ENCODE data around the gene SLC10A7. TPM values are rescaled to one million over a fixed set of nuclear protein-coding genes. Genes with fewer than 3 reads are reported as not detected.

The SLC10A7 gene
- total RNA-seq, 4 donors from 2014 or later = 12.0 to 56.1 (median 15.9) TPM

- Histone ChIP-seq H3K27me3 (no peaks in the 10 kb centered on the region), H3K36me3 (no peaks in the 10 kb centered on the region), H3K9me3 (no peaks in the 10 kb centered on the region), H3K4me1 (no peaks in the 10 kb centered on the region), H3K27ac (no peak overlapping the region), H3K4me3 (no peak overlapping the region)
- 44 to 71% methylated on average over 2 of the region's 2 CpGs for WGBS, 2 donors (ENCODE audit: low coverage in 1 of 2)
- intact Hi-C loops (cut with DNase I; ENCODE audit: low total_unique reads) (no loop called here), in situ Hi-C loops (cut with MboI; ENCODE audit: low pct_ligation_motif_present in 1 of 4, low pct_unique_long_range_greater_than_20kb in 1 of 4, low sequenced_read_pairs in 3 of 4) (no loop called here)
- no peak for TF ChIP-seq EP300 (IDR thresholded peaks at IDR 0.05; ENCODE audit: low read depth)
- TF ChIP-seq POLR2AphosphoS5 (IDR thresholded peaks at IDR 0.05) = no peak
- TF ChIP-seq CTCF (IDR thresholded peaks at IDR 0.05) = no peak
- TF ChIP-seq POLR2A (IDR thresholded peaks at IDR 0.05) = no peak
- DNase-seq = no peak
These were observed 310.9 kb downstream of the SLC10A7 start for GRCh38 chr4:146210890-146211289.

GRCh38 chr4:146207410-146207809 is 314.3 kb downstream of the SLC10A7 start:
- no peak overlapping the region for H3K27ac ChIP-seq
- no peak for TF ChIP-seq POLR2AphosphoS5 (IDR thresholded peaks at IDR 0.05)

More at GRCh38 chr4:146207410-146207809, 314.3 kb downstream of the SLC10A7 start:
- intact Hi-C loops (cut with DNase I; ENCODE audit: low total_unique reads) (no loop called here), in situ Hi-C loops (cut with MboI; ENCODE audit: low pct_ligation_motif_present in 1 of 4, low pct_unique_long_range_greater_than_20kb in 1 of 4, low sequenced_read_pairs in 3 of 4) (no loop called here)
- no peak overlapping the region for H3K4me3 ChIP-seq
- H3K4me1 ChIP-seq = no peaks in the 10 kb centered on the region
- no peaks in the 10 kb centered on the region for H3K9me3 ChIP-seq
- H3K36me3 ChIP-seq = no peaks in the 10 kb centered on the region
- H3K27me3 ChIP-seq = no peaks in the 10 kb centered on the region
- DNase-seq = no peak
- 74% methylated on average over 5 of the region's 5 CpGs; no CpG with 5 or more reads in 1 of the 2 donors for WGBS, 2 donors (ENCODE audit: low coverage in 1 of 2)

Small RNAs within 50 kb of the gene (small RNA-seq; reads per million reads assigned to genes)
- 0 reads per million in 4 donors for gene MIR7849

Other genes starting within 250 kb of the SLC10A7 start
- not detected for gene POU4F2, start 117.0 kb upstream of the SLC10A7 start, total RNA-seq